ENCODE data around the gene L1CAM.

L1CAM gene

DNA sequence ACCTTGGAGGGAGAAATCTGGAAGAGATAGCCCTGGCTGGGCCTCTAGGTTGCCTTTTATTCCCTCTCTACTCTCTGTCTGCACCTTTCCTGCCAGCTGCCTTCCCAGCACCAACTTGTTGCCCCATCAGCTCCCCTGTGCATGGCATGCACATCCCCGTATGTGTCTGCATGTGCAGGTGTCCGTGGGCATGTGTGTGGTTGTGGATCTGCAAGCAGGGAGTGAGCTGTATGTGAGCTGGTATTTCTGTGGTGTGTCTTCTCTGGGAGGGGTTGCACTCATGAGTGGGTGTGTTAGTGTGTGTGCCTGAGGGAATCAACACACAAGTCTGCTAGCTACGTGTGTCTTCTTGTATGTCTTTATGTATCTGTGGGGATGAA lies 9.9 kb downstream of the L1CAM start:
- no peak for DNase-seq

DNA sequence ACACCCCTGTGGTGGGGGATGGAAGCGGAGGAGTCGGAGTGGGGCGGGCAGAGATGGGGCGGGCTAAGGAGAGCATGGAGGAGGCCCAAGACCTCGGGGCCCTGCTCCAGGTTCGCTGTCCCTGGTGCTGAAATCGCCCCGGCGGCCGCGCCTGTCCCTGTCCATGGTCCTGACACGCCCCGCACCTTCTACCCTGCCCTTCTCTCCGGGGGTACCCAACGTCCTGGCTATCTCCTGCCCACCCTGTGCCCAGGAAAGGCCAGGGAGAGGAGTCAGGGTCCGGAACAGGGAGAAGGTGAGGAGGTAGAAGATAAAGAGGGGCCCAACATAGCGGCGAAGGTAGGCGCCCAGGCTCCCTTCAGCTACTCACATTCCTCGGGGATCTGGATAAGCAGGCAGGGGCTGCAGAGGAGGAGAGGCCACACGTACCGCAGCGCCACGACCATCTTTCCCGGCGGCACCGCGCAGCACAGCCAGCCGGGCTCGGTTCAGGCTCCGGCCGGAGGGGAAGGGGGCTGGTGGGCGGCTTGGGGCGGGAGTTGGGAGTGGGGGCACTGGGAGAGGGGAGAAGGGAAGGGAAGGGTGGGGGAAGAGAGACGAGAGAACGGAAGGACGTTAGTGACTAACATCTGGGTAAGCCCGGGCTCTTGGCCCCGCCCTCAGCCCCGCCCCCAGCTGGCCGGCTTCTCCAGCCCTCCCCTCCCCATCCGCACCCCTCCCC lies 10.4 kb downstream of the L1CAM start:
- DNase-seq: peak; percentile 43

DNA sequence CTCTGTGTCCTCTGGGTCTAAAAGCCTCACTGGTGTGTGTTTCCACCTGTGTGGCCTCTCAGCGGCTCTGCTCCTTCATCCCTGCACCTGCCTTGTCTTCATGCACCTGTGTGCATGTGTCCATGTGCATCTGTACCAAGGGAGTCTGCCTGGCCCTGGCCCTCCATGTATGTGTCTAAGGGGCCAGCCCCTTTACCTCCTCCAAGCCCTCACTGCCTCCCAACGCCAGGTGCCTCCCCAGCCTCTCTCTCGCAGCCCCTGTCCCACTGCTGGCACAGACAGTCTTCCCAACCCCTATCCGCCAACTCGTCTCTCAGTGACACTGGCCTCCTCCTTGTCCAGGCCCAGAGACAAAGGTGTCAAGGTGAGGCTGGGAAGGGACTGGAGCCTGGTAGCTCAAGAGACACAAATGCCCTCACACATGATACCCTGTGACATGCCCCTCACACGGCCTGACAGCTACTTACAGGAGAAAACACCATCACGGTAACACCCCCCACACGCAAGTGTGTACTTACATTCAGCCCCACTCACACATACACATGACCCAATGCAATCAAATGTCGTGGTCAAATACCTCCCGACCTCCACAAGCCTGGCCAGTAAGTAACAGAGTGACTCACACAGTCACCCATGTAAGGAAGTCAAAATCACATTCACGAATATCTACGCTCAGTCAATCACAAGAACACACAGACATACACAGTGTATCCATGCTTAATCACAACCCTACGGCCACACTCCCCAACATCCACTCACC lies 11.4 kb downstream of the L1CAM start:
- DNase-seq: no peak

DNA sequence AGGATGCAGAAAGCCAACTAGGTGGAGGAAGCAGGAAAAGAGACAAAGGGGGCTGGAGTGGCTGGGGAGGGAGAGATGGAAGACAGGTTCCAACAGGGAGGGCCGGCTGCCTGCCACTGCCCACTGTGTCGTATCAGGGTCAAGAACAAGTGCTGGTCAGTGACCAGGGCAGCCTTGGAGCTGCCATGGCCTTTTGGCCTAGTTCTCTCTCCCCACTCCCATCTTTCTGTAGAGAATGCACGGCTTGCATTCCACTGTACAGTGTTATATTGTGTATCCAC lies 11.9 kb downstream of the L1CAM start:
- DNase-seq: no peak

DNA sequence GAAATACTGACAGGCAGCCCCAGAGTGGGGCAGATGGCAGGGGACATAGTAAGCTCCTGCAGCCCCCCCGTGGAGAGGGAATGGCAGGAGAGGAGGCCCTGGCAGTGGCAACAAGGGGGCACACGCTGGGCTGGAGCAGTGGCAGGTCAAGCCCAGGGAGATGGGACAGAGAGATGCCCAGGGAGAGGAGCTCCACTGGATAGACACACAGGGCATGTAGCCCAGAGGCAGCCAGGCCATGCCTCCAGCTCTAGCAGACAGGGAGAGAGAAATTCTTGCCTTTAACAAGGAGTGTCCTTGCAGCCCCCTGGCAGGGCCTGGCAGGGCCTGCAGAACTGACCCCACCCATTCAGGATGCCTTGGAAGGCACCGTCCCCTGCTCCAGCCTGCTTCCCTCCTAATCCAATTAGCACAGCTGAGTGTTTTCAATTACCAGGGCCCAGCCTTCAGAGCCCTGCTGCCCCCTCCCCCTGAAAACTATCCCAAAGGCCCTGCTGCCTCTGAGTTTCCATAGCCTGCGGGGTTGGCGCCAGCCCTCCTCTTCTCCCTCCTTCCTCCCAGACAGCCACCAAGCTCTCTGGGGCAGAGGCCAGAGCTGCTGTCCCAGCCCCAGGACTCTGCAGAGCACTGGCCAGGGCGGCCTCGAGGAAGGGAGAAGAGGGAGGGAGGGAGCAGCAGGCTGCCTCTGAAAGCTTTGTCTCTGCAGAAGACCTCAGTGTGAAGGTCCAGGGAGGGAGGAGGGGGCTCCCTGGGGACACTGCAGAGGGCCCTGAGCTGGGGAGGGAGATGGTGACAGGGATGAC lies 12.5 kb downstream of the L1CAM start:
- DNase-seq: no peak

DNA sequence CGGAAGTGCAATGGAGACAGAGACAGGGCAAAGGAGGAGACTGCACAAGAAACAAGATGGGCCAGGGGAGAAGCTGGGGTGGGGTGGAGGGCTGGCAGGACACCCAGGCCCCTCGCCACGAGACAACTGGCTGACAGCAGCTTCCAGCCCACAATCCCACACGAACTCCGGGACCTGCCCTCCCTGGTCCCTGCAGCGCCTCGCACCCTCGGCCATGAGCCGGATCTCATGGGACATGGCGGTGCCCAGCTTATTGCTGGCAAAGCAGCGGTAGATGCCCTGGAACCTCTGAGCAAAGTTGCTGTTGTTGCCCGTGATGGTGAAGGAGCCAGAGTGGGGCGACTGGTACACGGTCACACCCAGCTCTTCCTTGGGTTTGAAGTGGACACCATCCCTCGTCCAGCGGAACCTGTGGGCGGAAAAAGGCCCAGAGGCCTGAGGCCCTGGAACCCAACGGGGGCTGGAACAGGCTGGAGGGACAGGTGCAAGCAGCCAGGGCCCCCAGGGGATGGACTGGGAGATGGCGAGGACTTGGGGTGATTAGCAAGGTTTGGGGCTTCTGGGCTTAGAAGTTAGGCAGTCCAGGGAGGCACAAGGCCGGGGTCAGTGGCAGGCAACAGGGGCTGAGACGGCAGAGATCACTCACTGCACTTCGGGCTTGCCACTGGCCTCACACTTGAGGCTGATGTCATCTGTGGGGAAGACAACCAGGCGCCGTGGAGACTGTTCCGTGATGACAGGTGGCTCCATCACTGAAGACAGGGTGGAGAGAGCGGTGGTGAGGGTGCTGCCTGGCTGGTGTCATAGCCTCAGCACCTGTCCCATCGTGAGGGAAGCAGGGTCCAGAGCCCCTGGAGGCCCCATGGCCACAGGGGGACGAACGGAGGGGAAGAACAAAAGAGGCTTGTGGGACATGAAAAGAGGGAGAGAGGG lies 13.8 kb downstream of the L1CAM start:
- no peak for DNase-seq

DNA sequence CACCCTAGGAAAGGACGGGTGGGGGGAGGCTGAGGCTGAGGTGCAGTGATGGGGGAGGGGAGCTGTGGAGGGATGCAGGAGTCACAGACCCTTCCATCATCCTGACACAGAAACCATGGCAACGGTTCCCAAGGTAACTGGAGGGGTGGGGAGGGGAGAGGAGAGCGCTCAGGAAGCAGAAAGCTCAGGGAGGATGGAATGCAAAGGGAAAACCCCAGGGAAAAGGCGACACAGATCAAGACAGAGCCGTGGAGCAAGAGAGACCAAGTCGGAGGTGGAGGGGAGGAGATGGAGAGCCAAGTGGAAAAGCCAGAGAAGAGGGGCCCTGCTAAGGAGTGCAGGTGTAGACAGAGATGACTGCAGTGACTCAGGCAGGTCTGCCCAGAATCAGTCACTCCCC lies 14.5 kb downstream of the L1CAM start:
- no peak for DNase-seq

DNA sequence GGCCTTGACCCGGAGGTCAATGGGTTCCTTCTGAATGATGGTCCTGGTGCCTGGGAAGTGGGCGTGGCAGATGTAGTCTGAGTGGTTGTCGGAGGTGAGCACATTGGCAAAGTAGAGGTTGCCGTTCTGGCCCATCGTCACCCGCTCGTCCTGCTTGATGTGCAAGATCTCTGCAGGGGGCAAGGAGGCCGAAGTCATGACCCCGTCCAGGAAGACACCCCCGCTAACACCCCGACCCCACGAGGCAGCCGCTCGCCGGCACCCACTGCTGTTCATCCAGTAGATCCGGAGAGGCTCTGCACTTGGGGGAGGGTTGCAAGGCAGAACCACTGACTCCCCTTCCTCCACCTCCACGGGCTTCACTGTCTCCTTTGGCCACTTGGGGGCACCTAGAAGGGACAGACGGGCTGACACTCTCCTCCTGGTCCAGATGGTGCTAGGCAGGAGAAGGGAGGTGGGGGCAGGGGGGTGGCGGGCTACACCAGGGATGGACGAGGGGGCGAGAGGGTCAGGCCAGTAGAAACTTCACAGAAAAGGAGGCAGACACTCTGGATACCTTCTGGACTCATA lies 15.1 kb downstream of the L1CAM start:
- DNase-seq: no peak

DNA sequence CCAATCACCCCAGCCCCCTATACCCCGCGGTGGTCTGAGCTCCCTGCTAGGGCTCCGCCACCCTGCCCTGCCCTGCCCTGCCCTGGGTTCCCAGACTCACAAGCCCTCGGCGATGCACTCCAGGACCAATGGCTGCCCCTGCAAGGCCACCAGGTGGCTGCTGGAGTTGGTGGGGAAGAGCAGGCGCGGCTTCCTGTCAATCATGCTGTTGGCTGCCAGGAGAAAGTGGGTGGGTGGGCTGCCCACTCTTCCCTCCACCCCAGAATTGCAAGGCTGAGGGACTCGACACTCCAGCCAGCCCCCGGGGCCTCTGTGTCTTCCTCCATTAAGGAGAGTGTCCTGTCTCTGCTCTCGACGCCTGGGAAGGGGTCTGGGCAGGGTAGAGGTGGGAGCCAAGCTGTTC lies 15.7 kb downstream of the L1CAM start:
- no peak for DNase-seq

DNA sequence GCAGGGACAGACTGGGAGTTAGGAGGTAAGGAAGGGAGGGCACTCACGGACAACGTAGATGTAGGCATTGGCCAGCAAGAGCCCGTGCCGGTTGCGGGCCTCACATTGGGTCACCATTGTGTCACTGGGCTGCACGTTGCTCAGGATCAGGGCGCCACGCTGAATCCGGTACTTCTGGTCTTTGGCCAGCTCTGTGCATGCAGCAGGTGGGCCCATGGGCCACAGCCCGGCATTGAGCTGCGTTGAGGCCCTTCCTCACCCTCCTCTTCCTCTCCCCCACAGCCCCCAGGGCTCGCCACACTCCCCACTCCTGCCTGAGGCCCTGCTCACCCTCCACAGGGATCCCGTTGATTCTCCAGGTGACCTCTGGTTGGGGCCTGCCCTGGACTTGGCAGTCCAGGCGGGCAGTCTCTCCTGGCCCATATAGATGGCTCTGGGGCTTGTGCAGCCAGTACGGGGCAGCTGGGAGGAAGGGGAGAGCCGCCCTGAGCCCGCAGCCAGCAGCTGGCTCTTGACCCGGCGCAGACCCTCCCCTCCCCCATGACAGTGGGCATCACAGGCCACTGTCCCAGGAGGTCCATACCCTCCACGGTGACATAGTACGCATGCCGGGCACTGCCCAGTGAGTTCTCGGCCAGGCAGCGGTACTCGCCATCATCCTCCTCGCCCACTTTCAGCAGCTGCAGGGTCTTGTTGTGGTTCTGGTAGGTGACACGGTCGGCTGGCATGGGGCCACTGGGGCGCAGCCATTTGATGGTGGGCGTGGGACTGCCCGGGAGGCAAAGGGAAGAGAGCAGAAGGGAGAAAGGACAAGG lies 16.3 kb downstream of the L1CAM start:
- no peak for DNase-seq

DNA sequence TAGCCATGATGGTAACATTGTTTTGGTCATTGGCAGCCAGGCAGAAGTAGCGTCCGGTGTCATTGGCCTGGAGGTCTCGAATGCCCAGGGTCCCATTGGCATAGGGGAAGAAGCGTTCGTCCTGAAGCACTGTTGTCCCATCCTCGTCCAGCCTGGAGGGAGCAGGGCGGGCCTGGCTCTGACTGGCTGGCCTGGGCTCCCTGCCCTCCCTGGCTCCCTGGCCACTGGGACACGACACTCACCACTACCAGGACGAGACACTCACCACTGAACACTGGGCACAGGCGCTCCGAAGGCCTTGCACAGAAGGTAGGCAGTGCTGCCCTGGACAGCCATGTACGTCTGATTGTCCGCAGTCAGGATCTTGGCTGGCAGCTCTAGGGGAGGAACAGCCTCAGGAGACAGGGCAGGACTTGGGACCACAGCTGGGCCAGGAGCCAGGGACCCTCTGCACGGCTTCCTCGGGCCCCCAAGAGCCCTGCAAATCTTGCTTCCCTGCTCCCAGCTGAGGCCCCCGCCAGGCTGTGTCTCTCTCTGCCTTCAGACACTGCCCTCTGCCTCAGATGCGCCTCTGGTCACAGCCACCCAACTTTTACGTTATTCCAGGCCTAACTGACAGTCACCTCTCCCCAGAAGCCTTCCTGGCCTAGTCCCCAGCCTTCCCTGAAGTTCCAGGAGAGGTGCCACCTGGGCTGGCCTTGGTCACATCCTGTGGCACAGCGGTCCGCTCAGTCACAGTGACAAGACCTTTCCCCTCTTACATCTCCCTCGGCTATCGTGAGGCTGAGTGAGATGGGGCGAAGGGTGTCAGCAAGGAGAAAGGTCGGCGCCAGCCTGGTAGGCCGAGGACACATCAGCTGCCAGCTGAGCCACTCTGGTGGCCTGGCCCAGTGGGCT lies 17.1 kb downstream of the L1CAM start:
- no peak for DNase-seq

DNA sequence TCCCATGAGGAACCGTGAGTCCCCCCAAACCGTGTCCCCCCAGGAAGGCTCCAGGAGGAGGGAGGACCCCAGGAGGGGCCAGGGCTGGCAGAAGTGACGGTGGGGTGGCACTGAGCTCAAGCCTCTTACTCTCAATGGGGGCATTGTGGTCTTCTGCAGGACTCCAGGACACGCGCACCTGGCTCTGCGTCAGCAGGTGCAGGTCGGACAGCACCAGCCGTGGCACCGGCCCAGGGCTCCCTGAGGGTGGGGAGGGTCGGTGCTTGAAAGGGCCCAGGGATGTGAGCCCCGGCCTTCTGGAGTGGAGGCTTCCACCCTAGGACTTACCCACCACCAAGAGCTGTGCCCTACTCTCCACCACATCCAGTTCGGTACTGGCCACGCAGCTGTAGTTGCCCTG lies 18.3 kb downstream of the L1CAM start:
- DNase-seq: no peak

DNA sequence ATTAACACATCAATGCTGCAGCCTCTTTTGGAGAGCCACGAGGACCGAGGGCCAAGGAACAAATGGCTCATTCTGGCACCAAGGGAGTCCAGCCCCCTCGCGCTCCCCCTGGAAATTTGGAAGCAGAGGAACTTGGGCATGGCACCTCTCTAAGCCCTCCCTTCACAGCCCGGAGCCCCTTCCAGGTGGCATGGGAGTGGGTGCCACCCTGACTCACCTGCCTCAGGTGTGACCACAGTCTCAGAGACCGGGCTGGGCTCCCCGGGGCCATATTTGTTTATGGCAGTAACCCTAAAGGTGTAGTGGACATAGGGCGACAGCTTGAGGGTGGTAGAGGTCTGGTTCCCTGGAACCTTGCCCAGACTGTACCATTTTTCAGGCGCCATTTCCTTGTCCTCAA lies 18.8 kb downstream of the L1CAM start:
- no peak for DNase-seq

DNA sequence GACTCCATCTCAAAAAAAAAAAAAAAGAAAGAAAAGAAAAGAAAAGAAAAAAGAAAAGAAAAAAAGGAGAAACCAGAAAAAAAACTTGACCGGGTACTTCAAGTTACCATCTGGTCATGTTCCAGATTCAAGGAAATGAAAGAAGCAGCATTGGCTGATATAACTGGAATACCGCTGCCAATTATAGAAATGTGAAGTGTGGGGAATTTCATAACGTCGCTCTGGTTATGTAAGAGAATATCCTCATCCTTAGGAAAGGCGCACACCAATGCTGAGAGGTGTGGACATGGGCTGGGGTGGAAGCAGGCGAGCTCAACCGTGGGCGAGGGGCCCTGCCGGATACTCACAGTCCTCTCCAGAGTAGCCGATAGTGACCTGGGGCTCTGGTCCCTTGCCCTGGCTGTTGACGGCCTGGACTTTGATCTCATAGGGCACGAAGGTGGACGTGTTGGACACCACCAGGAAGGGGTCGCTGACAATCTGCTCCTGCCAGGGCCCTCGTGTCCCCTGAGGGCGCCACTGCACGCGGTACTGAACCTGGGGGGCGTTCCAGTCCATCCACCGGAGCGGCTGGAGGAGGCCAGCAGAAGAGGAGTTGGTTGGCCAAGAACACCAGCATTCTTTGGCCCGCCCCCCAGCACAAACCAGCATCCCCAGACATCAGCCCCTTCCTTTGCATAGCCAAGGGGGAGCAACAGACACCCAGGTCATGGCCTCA lies 19.5 kb downstream of the L1CAM start:
- DNase-seq: no peak

DNA sequence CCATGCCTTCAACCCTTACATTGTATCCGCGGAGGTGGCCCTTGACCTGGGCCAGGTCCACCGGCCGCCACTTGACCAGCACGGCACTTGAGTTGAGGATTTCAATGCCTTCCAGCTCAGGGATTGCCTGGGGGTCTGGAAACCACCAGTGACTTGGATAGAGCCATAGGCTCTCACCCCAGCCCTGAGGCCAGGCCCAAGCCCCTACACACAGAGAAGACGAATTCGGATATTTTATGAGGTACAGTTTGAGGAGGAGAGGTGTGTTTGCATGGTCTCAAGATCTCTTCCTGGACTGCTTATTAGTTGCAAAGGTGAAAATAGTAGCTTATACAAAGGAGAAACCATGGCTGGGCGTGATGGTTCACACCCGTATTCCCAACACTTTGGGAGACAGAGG lies 20.3 kb downstream of the L1CAM start:
- DNase-seq: no peak

DNA sequence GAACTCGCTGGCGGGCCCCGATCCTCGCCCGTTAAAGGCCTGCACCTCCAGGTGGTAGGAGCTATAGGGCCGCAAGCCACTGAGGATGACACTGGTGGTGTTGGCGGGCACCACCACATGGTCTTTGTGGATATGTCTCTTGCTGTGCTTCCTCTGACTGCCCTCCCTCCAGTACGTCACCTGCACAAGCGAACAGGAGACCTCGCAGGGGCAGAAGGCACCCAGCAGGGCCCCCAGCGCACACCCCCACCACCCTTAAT lies 20.7 kb downstream of the L1CAM start:
- no peak for DNase-seq

DNA sequence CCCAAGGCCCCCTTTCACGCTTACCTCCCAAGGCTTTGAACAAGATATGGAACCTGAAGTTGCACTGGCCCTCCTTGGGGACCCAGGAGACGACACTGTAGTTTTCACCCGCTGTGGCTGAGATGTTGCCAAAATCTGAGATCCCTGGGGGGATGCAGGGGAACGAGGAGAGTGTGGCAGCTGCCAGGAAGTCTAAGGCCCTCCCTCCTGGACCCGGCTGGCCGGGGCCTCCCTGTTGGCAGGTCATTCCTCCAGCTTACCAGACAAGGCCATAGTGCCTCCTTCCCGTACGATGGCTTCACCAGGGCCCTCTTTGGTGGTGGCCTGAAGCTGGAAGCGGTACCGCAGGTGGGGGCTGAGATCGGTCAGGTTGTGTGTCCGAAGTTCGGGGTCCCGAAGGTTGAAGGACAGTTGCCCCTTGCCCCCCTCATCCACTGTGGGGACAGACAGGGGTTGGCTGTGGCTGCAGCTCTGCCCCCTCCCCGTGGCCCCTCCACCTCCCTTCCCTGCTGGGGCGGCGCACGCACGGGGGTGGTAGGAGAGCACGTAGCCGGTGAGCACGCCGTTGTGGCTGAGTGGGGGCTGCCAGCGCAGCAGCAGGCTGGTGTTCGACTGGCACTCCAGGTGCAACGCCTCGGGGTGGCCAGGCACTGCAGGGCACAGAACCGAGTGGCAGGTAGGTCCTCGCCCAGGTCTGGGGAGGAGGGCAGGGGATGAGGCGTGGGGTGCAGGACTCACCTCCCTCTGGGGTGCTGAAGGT lies 21.2 kb downstream of the L1CAM start:
- DNase-seq: no peak

DNA sequence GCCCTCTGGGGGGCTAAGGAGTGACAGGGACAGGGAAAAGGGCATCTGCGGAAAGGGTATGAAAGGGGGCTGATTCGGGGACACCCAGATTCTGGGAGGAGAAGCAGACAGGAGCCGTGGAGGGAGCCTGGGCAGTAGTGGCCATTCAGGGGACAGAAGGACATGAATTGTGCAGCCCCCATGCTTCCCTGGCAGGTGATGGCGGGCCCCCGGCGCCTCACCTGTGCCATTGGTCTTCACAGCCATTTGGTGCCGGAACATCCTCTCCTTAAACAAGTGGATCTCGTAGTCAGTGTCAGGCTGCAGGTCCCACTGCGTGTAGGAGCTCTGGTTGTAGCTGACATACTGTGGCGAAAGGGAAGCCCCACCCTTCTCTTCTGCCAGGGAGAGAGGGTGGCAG lies 21.9 kb downstream of the L1CAM start:
- DNase-seq: no peak

DNA sequence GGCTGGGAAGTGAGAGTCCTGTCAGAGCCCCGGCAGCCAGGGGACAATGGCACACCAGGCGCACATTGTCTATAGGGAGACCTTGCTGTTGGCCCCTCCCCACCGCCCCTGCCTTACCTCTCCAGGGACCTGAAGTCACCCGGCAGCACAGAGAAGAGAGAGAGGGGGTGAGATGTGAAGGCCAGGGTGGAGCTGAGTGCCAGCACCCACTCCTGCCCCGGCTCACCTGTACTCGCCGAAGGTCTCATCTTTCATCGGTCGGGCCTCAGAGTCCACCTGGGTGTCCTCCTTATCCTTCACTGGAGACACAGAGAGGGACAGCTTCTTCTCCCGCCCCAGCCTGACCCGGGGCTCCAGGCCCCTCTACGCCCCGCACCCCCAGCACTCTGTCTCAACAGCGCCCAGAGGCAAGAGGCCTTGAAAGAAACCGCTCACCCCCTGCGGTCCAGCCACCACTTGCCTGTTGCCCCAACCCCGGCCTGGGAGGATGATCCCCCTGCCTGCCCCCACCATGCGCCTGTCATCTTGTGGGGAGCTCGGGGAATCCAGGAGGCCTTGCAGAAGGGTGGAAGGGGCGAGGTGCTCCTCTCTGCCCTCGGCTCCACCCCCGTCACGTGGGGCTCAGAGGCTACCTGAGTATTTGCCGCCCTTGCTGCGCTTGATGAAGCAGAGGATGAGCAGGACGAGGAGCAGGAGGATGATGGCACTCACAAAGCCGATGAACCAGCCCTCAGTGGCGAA lies 22.6 kb downstream of the L1CAM start:
- no peak for DNase-seq

All from CD4-positive, alpha-beta T cell treated with Interleukin-4 for 4 hours (primary cell).